PC-9 (cell line): ENCODE data around the gene CAPN14. TPM values are rescaled to one million over a fixed set of nuclear protein-coding genes. Genes with fewer than 3 reads are reported as not detected.
A peak's percentile ranks its signal among the peaks of the same experiment; 100 is the strongest.

ENCODE experiments used
- BruUV-seq: library from RNA; stranded (reverse); fragments of 400-500 nt; replicated peaks from 2 replicates; lab custom pipeline; 2021; lab: Mats Ljungman, UMichigan
- CTCF ChIA-PET: fragments of 300-600 bp; sonication (Branson Sonifier 250); formaldehyde crosslinking; loops from one replicate; lab custom pipeline; 2022; ENCODE audit warnings: antibody characterized with exemption; lab: Charles Lee
- POLR2A ChIA-PET: fragments of 300-600 bp; sonication (Branson Sonifier 250); formaldehyde crosslinking; loops from one replicate; lab custom pipeline; 2022; ENCODE audit warnings: antibody characterized with exemption; ENCODE audit not compliant: unreplicated experiment; lab: Charles Lee
- DNase-seq, 2 experiments: peaks; one replicate each; pipeline versions ENCODE4 v3.0.0 to v3.0.0-alpha.2; 2015 to 2022; ENCODE audit warnings: mixed read lengths in 1 of 2
- H2AFZ ChIP-seq: fragments of 200-600 bp; sonication (generic); 2 replicates; pipeline ENCODE4 v1.8.1; 2017; ENCODE audit warnings: antibody characterized with exemption
- H3F3A ChIP-seq: fragments of 200-600 bp; sonication (generic); 2 replicates; pipeline ENCODE4 v1.8.1; 2017; ENCODE audit warnings: antibody characterized with exemption, mild to moderate bottlenecking, low read depth; ENCODE audit not compliant: insufficient read depth
- H3K27ac ChIP-seq: fragments of 200-600 bp; sonication (generic); 2 replicates; pipeline ENCODE4 v1.6.1; 2016; ENCODE audit warnings: mixed run types
- H3K27me3 ChIP-seq: fragments of 200-600 bp; sonication (generic); 2 replicates; pipeline ENCODE4 v1.6.1; 2016; ENCODE audit warnings: low read depth, mixed run types; ENCODE audit not compliant: insufficient read depth
- H3K36me3 ChIP-seq: fragments of 200-600 bp; sonication (generic); 2 replicates; pipeline ENCODE4 v1.6.1; 2016; ENCODE audit warnings: low read depth, mixed run types
- H3K4me1 ChIP-seq: fragments of 200-600 bp; sonication (generic); replicated peaks from 2 replicates; pipeline ENCODE4 v1.6.1; 2016; ENCODE audit warnings: mixed run types; ENCODE audit not compliant: insufficient read depth
- H3K4me2 ChIP-seq: fragments of 200-600 bp; sonication (generic); 2 replicates; pipeline ENCODE4 v1.6.1; 2017; ENCODE audit warnings: mixed run types
- H3K4me3 ChIP-seq: fragments of 200-600 bp; sonication (generic); 2 replicates; pipeline ENCODE4 v1.6.1; 2016; ENCODE audit warnings: mixed run types
- H3K79me2 ChIP-seq: fragments of 200-600 bp; sonication (generic); 2 replicates; pipeline ENCODE4 v1.6.1; 2017; ENCODE audit warnings: low read depth, mixed run types
- H3K9me2 ChIP-seq: fragments of 200-600 bp; sonication (generic); 2 replicates; pipeline ENCODE4 v1.8.1; 2017; ENCODE audit warnings: mild to moderate bottlenecking; ENCODE audit not compliant: insufficient read depth
- H3K9me3 ChIP-seq: fragments of 200-600 bp; sonication (generic); 2 replicates; pipeline ENCODE4 v1.8.1; 2016; ENCODE audit warnings: low read depth; ENCODE audit not compliant: insufficient read depth
- H4K20me1 ChIP-seq: fragments of 200-600 bp; sonication (generic); 2 replicates; pipeline ENCODE4 v1.8.1; 2017; ENCODE audit not compliant: insufficient read depth
- CTCF ChIP-seq: fragments of 200-600 bp; sonication (generic); conservative IDR thresholded peaks from 2 replicates; pipeline ENCODE4 v1.6.1; 2017; ENCODE audit warnings: mixed run types, antibody characterized with exemption, mild to moderate bottlenecking, moderate library complexity
- EZH2 ChIP-seq: fragments of 200-600 bp; sonication (generic); IDR thresholded peaks from 2 replicates; pipeline ENCODE4 v1.8.0; 2017; ENCODE audit warnings: antibody characterized with exemption, low read depth
- intact Hi-C: fragments of 100-400 bp; cut with micrococcal nuclease; formaldehyde crosslinking; loops from one replicate; pipeline ENCODE4 v1.10.0; 2022; ENCODE audit not compliant: unreplicated experiment
- total RNA-seq: library from RNA; stranded (reverse); gene quantifications from 2 replicates; pipeline ENCODE4 v1.2.3, GENCODE V29; 2021

CAPN14 gene
- total RNA-seq, 1 experiment from 2014 or later, result 0.35 TPM

- intact Hi-C loops, result no loop called here
- H3K27me3 ChIP-seq, result no peaks in the 10 kb centered on the region
- H3K9me2 ChIP-seq, result no peaks in the 10 kb centered on the region
- no TSS peak for BruUV-seq
- H3K4me2 ChIP-seq, result no peak overlapping the region
- ChIA-PET CTCF (no interaction called here), POLR2A (no interaction called here)
- no peak for DNase-seq
- H3K4me3 ChIP-seq, result no peak overlapping the region
- no peaks in the 10 kb centered on the region for H3K4me1 ChIP-seq
- no peaks in the 10 kb centered on the region for H3K79me2 ChIP-seq
- no peak overlapping the region for H3K27ac ChIP-seq
- TF ChIP-seq CTCF (no peak), EZH2 (no peak)
- no peaks in the 10 kb centered on the region for H3K36me3 ChIP-seq
- no peaks in the 10 kb centered on the region for H3K9me3 ChIP-seq
- no peak overlapping the region for H2AFZ ChIP-seq
- H3F3A ChIP-seq, result no peaks in the 10 kb centered on the region; the same call in 1 of the 2 replicates
- H4K20me1 ChIP-seq, result no peaks in the 10 kb centered on the region
Observed at GRCh38 chr2:31222071-31222470, 4.8 kb upstream of the CAPN14 start.

GRCh38 chr2:31221544-31221943 is 4.2 kb upstream of the CAPN14 start:
- H3K9me3 ChIP-seq, result no peaks in the 10 kb centered on the region
- H3K9me2 ChIP-seq, result no peaks in the 10 kb centered on the region
- H2AFZ ChIP-seq, result no peak overlapping the region
- DNase-seq, result no peak
- H3K4me3 ChIP-seq, result no peak overlapping the region
- no TSS peak for BruUV-seq
- ChIA-PET POLR2A (no interaction called here), CTCF (no interaction called here)
- H3F3A ChIP-seq, result no peaks in the 10 kb centered on the region; the same call in 1 of the 2 replicates
- H3K4me1 ChIP-seq, result no peaks in the 10 kb centered on the region
- H3K36me3 ChIP-seq, result no peaks in the 10 kb centered on the region
- H3K27ac ChIP-seq, result no peak overlapping the region
- TF ChIP-seq CTCF (no peak), EZH2 (no peak)
- H3K27me3 ChIP-seq, result no peaks in the 10 kb centered on the region
- intact Hi-C loops, result no loop called here
- H3K4me2 ChIP-seq, result no peak overlapping the region
- H4K20me1 ChIP-seq, result no peaks in the 10 kb centered on the region
- no peaks in the 10 kb centered on the region for H3K79me2 ChIP-seq

DNA sequence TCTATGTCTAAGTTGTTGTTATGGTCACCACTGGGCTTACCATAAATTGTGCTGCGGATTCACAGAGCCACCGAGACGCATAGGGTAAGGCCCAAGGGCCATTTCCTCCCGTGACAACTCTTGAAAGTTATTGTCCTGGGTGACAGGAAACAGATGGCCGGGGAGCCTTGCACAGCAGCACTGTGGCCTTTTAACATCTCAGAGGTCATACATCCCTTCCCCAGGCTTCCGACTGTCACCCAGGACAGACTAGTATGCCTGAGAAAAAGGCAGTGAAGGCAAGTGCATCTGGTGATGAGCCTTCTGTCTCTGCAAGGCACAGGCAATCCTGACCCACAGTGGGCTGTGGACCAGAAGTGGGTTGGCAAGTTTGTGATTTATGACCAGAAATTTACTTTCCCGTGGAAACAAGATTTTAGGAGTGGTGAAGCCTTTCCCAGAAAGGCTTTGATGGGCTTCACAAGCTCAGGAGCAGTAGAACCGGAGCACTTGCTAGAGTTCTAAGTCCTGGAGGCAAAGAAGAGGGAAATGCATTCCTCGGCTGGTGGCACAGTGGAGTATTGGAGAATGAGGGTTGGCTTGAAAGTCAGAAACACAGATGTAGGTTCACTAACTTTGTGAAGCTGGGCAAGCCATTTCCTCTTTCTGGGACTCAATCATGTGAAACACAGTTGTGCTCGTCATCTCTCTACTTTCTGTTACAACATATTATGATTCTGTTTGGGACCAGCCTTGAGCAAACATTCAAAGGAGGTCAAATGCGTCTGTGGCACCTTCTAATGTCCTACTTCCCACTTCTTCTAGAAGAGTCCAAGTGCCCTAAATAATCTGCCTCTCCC is 2.0 kb upstream of the CAPN14 start:
- no peak overlapping the region for H3K27ac ChIP-seq
- no peaks in the 10 kb centered on the region for H3K36me3 ChIP-seq
- intact Hi-C loops, result no loop called here
- no peaks in the 10 kb centered on the region; the same call in 1 of the 2 replicates for H3F3A ChIP-seq
- CTCF ChIA-PET, result no interaction called here
- no peaks in the 10 kb centered on the region for H3K27me3 ChIP-seq
- BruUV-seq, result no TSS peak
- H3K4me2 ChIP-seq, result no peak overlapping the region
- no peaks in the 10 kb centered on the region for H4K20me1 ChIP-seq
- TF ChIP-seq EZH2, result no peak
- POLR2A ChIA-PET, result no interaction called here
- no peaks in the 10 kb centered on the region for H3K9me3 ChIP-seq
- H3K4me1 ChIP-seq, result no peaks in the 10 kb centered on the region
- H2AFZ ChIP-seq, result 0 out of 2 replicates have a peak overlapping the region, but pooled peaks have one; percentile 13
- no peak overlapping the region for H3K4me3 ChIP-seq
- no peak for DNase-seq
- no peaks in the 10 kb centered on the region for H3K9me2 ChIP-seq
- no peaks in the 10 kb centered on the region for H3K79me2 ChIP-seq
